Fibroblast of villous mesenchyme (primary cell): Measurements from ENCODE around the gene ACOT11. TPM values are rescaled to one million over a fixed set of nuclear protein-coding genes. Genes with fewer than 3 reads are reported as not detected.

Experiments
- DNase-seq: peaks from one replicate; pipeline ENCODE4 v3.0.0-alpha.2; 2010; ENCODE audit warnings: low read depth
- H3K4me3 ChIP-seq: 2 replicates; pipeline ENCODE4 v1.5.1; 2011; ENCODE audit warnings: low read depth, mild to moderate bottlenecking, low read length
- CTCF ChIP-seq: IDR thresholded peaks from 2 replicates; pipeline ENCODE4 v1.5.1; 2012; ENCODE audit warnings: low read depth, mild to moderate bottlenecking, low read length; ENCODE audit not compliant: insufficient read depth
- small RNA-seq: library from RNA; depleted of rRNA; stranded (forward); fragments of <200 nt; gene quantifications from one replicate; pipeline ENCODE3, GENCODE V24; 2012
- total RNA-seq: library from RNA; depleted of rRNA; stranded (reverse); fragments of >200 nt; gene quantifications from 2 replicates; pipeline ENCODE4 v1.2.3, GENCODE V29; 2012

The ACOT11 gene
- total RNA-seq, 1 donor, result 2.2 TPM

- no peak for DNase-seq
- H3K4me3 ChIP-seq, result no peak overlapping the region
- TF ChIP-seq CTCF, result no peak
Measured at GRCh38 chr1:54650417-54650816, 102.4 kb downstream of the ACOT11 start.

GRCh38 chr1:54651608-54652007 is 103.6 kb downstream of the ACOT11 start:
- H3K4me3 ChIP-seq, result no peak overlapping the region
- TF ChIP-seq CTCF, result no peak
- DNase-seq, result no peak

GRCh38 chr1:54652168-54652567 is 104.1 kb downstream of the ACOT11 start:
- no peak for DNase-seq
- H3K4me3 ChIP-seq, result no peak overlapping the region
- no peak for TF ChIP-seq CTCF

- no peak for TF ChIP-seq CTCF
- no peak overlapping the region for H3K4me3 ChIP-seq
- DNase-seq, result no peak
Measured at GRCh38 chr1:54653036-54653435, 105.0 kb downstream of the ACOT11 start.

- no peak for DNase-seq
- no peak overlapping the region for H3K4me3 ChIP-seq
- TF ChIP-seq CTCF, result no peak
Measured at GRCh38 chr1:54658164-54658913, 110.3 kb downstream of the ACOT11 start.

Small RNAs within 50 kb of the gene (small RNA-seq; reads per million reads assigned to genes)
- gene AC099796.2, result not detected

Other genes starting within 250 kb of the ACOT11 start
- 14.8 and 15.1 TPM in 2 replicates for gene SSBP3, start 141.8 kb upstream of the ACOT11 start, total RNA-seq
- gene FAM151A, start 75.3 kb downstream of the ACOT11 start, total RNA-seq, result not detected in 2 replicates
- under 0.01 TPM in 1 of 2 replicates, not detected in the other for gene MROH7, start 93.6 kb downstream of the ACOT11 start, total RNA-seq
- 19.3 and 22.9 TPM in 2 replicates for gene TTC4, start 167.6 kb downstream of the ACOT11 start, total RNA-seq
- gene PARS2, start 216.3 kb downstream of the ACOT11 start, total RNA-seq, result 4.5 and 5.6 TPM in 2 replicates